Measurements from ENCODE around the gene VIL1. TPM values are rescaled to one million over a fixed set of nuclear protein-coding genes. Genes with fewer than 3 reads are reported as not detected.

The VIL1 gene
- total RNA-seq, 1 donor: not detected

DNA sequence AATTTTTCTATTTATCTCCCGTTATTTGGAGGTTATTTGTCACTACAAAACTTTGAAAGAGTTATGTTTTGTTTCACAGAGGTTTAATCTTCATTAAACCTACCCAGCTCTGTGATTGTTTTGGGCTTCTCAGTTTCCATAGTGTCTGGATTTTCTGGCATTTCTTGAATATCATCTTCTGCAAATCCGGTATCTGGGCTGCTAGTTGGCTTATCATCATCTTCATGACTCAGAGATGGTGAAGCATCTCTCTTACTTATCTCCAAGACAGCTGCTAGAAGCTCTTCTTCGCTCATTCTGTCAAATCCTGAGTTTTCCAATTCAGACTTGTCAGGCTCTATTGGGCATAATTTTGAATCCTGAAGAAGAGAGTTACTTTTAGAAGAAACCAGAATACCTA lies 55.6 kb downstream of the VIL1 start:
- H3K36me3 ChIP-seq (ENCODE audit: insufficient read depth, low read length): peaks cover 13% of the 10 kb centered on the region
- H3K27me3 ChIP-seq (ENCODE audit: insufficient read depth, low read length): no peaks in the 10 kb centered on the region
- DNase-seq (ENCODE audit: insufficient read length, low spot score, missing footprints): no peak
- H3K9me3 ChIP-seq (ENCODE audit: low read depth, low read length): no peaks in the 10 kb centered on the region
- H4K20me1 ChIP-seq (ENCODE audit: insufficient read depth, low read length): no peaks in the 10 kb centered on the region
- no peak overlapping the region for H2AFZ ChIP-seq (ENCODE audit: low read length)
- H3K4me2 ChIP-seq (ENCODE audit: insufficient read depth, low read length): no peak overlapping the region
- no peaks in the 10 kb centered on the region for H3K4me1 ChIP-seq (ENCODE audit: insufficient read depth, low read length)
- no peak for TF ChIP-seq CTCF (IDR thresholded peaks at IDR 0.05; ENCODE audit: extremely low read depth, low read depth, low read length)
- no peak overlapping the region for H3K27ac ChIP-seq (ENCODE audit: low read depth, low read length)
- no peaks in the 10 kb centered on the region for H3K79me2 ChIP-seq (ENCODE audit: insufficient read depth, low read length)
- H3K4me3 ChIP-seq (ENCODE audit: insufficient read depth, low read length): no peak overlapping the region

- Histone ChIP-seq H3K36me3 (ENCODE audit: insufficient read depth, low read length) (peaks cover 26% of the 10 kb centered on the region), H3K4me1 (ENCODE audit: insufficient read depth, low read length) (no peaks in the 10 kb centered on the region), H4K20me1 (ENCODE audit: insufficient read depth, low read length) (no peaks in the 10 kb centered on the region), H3K4me3 (ENCODE audit: insufficient read depth, low read length) (no peak overlapping the region), H3K79me2 (ENCODE audit: insufficient read depth, low read length) (no peaks in the 10 kb centered on the region), H3K27me3 (ENCODE audit: insufficient read depth, low read length) (no peaks in the 10 kb centered on the region), H3K9me3 (ENCODE audit: low read depth, low read length) (no peaks in the 10 kb centered on the region), H3K27ac (ENCODE audit: low read depth, low read length) (no peak overlapping the region), H3K4me2 (ENCODE audit: insufficient read depth, low read length) (no peak overlapping the region), H2AFZ (ENCODE audit: low read length) (no peak overlapping the region)
- no peak for DNase-seq (ENCODE audit: insufficient read length, low spot score, missing footprints)
- no peak for TF ChIP-seq CTCF (IDR thresholded peaks at IDR 0.05; ENCODE audit: extremely low read depth, low read depth, low read length)
Measured at GRCh38 chr2:218476676-218477075, 57.8 kb downstream of the VIL1 start.

DNA sequence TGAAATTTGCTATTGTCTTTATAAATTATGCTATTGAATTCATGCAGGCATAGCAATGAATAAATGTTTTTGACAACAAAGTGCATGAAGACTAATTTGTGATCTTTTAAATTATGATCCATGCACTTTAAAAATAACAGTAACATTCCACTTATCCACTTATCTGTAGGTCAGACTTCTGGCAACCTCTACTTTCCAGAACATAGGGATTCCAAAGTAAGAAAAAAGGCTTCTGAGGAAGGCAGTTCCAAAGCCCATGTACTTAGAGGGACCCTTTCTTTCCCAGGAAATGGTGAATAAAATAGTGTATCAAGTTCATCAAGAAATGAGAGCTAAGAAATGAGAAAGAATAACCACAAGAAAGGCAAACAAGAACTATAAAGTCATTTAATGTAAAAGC lies 58.3 kb downstream of the VIL1 start:
- H3K4me1 ChIP-seq (ENCODE audit: insufficient read depth, low read length): no peaks in the 10 kb centered on the region
- no peak overlapping the region for H3K27ac ChIP-seq (ENCODE audit: low read depth, low read length)
- no peaks in the 10 kb centered on the region for H3K79me2 ChIP-seq (ENCODE audit: insufficient read depth, low read length)
- peaks cover 29% of the 10 kb centered on the region for H3K36me3 ChIP-seq (ENCODE audit: insufficient read depth, low read length)
- no peak for DNase-seq (ENCODE audit: insufficient read length, low spot score, missing footprints)
- H3K4me2 ChIP-seq (ENCODE audit: insufficient read depth, low read length): no peak overlapping the region
- H3K4me3 ChIP-seq (ENCODE audit: insufficient read depth, low read length): no peak overlapping the region
- H3K9me3 ChIP-seq (ENCODE audit: low read depth, low read length): no peaks in the 10 kb centered on the region
- no peak for TF ChIP-seq CTCF (IDR thresholded peaks at IDR 0.05; ENCODE audit: extremely low read depth, low read depth, low read length)
- no peak overlapping the region for H2AFZ ChIP-seq (ENCODE audit: low read length)
- H4K20me1 ChIP-seq (ENCODE audit: insufficient read depth, low read length): no peaks in the 10 kb centered on the region
- no peaks in the 10 kb centered on the region for H3K27me3 ChIP-seq (ENCODE audit: insufficient read depth, low read length)

DNA sequence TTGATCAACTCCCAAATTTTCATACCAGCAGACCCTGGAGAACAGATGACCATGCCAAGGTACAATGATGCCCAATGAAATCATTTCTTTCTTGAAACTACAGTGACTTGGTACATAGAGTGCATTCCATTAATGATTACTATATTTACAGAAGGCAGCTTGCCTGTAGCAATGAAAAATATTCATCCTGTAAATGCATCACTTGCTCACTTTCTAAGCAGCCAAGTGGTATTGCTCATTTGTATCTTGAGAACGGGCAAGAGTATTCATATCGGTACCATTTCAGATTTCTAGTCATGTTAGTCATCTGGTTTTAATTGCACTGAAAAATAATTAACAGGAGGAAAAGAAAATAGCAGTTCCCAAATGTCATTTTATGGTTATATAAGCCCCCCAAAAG lies 59.6 kb downstream of the VIL1 start:
- H3K79me2 ChIP-seq (ENCODE audit: insufficient read depth, low read length): no peaks in the 10 kb centered on the region
- no peaks in the 10 kb centered on the region for H3K9me3 ChIP-seq (ENCODE audit: low read depth, low read length)
- no peak overlapping the region for H3K27ac ChIP-seq (ENCODE audit: low read depth, low read length)
- no peak overlapping the region for H3K4me3 ChIP-seq (ENCODE audit: insufficient read depth, low read length)
- H3K4me2 ChIP-seq (ENCODE audit: insufficient read depth, low read length): no peak overlapping the region
- H3K36me3 ChIP-seq (ENCODE audit: insufficient read depth, low read length): peaks cover 29% of the 10 kb centered on the region
- H3K4me1 ChIP-seq (ENCODE audit: insufficient read depth, low read length): no peaks in the 10 kb centered on the region
- no peaks in the 10 kb centered on the region for H4K20me1 ChIP-seq (ENCODE audit: insufficient read depth, low read length)
- no peaks in the 10 kb centered on the region for H3K27me3 ChIP-seq (ENCODE audit: insufficient read depth, low read length)
- H2AFZ ChIP-seq (ENCODE audit: low read length): no peak overlapping the region
- DNase-seq (ENCODE audit: insufficient read length, low spot score, missing footprints): no peak
- no peak for TF ChIP-seq CTCF (IDR thresholded peaks at IDR 0.05; ENCODE audit: extremely low read depth, low read depth, low read length)
